GM18868 (cell line): Measurements from ENCODE around the gene ARHGEF3.

ENCODE experiments used
- ATAC-seq: cut with Tn5 transposase; IDR thresholded peaks from one replicate; pipeline ENCODE4 v1.9.1; 2021; ENCODE audit warnings: mild to moderate bottlenecking, moderate library complexity; ENCODE audit not compliant: unreplicated experiment

ARHGEF3 gene

DNA sequence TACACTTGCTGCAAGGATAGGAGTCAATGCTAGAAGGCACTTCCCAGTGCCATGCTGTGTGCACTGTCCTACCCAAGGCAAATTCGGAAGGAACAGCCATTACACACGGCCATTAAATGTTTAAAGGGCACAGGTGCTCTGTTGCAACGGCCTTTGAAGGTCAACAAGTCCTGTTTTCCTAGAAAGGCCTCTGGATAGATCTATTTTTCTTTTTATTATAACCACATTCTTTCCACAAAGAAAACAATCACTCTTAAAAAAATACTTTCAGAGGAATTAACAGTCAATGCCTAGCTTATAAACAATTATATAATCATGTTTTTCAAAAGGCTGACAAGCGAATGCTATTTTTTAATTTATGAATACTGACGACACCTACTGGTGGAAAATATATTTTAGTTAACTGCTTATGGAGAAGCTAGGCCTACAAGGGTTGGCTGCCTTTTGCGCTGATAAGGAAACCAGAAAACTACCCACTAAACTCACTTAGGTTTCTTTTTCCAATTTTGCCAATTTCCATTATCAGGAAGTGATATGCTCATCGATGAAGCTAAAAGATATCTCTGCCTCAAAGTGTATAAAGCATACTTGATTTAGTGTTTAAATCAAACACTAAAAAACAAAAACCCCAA is 2.4 kb downstream of the ARHGEF3 start:
- no peak for ATAC-seq

GRCh38 chr3:56796996-56797395 is 4.8 kb downstream of the ARHGEF3 start:
- ATAC-seq: no peak

DNA sequence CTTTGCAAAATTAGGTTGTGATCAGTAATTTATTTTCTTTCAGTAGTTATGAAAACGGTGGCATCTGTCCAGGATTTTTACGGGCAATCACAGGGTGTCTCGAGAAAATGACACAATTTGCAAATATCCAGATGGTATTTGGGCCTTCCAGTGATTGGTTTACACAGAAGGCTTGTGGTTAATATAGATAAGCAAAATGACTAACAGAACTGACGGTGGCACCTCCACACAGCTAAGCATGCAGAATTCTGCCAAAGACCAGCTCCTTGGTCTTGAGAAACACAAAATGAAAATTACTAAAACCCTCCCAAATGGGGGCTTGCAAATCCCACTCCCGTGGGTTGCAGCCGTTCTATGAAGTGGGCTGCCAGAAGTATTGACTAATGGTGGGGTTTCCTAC is 5.5 kb downstream of the ARHGEF3 start:
- no peak for ATAC-seq

DNA sequence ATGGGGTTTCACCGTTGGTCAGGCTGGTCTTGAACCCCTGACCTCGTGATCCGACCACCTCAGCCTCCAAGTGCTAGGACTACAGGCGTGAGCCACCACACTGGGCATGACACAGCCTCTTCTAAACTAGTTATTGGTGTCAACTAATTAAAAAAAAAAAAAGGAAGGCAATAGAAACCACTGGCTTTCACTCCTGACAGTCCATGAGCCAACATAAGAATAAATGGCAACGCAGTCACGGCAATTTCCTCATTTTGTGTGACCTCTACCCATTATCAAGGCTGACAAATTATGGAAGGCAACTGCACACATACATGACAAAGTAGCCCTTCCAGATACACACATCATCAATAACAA is 5.9 kb downstream of the ARHGEF3 start:
- ATAC-seq: no peak

GRCh38 chr3:56795097-56795828 is 6.5 kb downstream of the ARHGEF3 start:
- no peak for ATAC-seq

DNA sequence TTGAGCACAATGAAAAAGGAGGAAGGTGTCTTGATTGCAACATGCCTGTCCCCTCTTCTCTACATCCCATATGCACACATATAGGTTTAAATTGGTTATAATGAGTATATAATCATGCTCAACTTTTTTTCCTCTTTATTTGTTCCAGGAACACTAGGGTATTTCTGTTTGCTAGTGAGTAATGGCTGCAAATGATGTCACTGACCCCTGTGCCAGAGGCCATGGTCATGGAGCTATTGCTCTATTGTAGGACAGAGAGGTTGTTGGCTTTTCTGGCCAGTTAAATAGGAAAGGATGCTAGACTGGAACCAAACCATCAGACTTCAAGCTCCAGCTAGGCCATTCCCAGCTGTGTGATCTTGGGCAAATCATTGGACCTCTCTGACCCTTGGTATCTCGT is 9.6 kb downstream of the ARHGEF3 start:
- ATAC-seq: no peak

GRCh38 chr3:56790016-56790821 is 11.5 kb downstream of the ARHGEF3 start:
- ATAC-seq: no peak

DNA sequence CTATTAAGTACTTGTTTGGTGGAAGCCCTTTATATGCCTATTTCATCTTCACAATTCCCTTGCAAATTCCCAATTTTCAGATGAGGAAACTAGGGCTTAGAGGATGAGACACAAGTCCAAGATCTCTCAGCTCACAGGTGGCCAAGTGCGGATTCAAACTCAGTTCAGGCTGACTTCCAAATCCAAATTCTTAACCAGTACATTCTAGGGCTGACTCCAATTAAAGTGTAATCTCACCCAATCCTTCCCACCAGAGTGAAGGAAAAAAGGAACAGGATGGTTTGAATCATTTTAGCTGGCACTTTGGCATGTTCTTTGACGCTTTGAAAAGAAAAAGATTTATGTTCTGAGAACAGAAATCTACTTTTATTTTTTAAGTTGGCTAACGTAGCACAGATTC is 12.7 kb downstream of the ARHGEF3 start:
- ATAC-seq: no peak

DNA sequence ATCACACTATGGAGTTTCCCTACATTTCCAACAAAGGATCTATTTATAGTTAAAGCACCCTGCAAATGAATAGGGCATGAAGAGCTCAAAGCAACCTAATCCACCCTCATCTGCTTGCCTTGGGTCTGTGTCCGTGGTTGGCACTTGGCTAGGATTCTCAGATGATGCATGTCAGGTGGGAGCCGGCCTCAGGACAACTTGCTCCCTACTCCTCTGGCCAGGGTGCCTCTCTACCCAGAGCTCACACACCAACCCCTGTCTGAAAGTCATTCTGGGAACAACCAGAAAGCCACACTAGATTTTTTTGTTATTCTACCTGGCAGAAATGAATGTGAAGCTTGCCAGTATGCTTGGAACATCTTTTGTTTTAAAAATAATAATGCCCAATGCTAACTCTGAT is 13.2 kb downstream of the ARHGEF3 start:
- no peak for ATAC-seq

DNA sequence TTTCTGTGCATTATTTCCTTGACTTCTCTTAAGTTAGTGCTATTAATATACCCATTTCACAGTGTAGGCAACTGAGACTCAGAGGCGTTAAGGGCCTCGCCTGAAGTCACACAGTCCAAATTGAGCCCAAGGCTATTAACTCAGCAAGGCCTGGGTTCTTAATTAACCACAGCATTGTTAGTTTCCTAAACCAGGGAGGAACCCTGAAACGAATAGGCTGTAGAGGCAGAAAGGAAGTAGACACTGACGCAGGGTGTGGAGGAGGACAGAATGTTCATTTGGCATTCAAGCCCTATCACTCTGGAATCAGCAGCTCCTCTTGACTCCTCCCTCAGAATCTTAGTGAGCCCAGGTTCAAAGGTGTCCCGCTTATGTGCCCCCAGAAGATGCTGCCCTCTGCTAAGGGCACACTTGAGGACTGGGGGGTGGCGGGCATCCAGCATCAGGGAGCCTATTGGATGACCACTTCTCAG is 13.9 kb downstream of the ARHGEF3 start:
- no peak for ATAC-seq

GRCh38 chr3:56787258-56787775 is 14.4 kb downstream of the ARHGEF3 start:
- no peak for ATAC-seq

DNA sequence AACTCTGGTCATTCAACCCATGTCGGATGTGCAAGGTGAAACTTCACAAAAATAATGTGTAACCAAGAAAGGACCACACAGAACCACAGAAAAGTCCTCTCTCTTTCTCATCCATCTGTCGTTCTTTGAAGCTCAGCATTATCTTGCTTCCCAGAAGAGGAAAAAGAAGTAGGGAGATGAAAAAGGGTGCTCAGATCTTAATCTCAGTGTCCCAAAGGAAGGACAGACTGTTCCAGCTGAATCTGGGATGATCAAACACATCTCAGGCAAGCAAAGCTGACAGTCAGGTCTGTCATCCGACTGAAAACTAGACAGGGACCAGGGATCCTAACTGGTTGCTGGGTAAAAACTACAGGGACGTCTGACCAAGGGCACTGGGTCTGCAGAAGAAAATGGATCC is 16.2 kb downstream of the ARHGEF3 start:
- ATAC-seq: no peak

GRCh38 chr3:56784448-56785001 is 17.2 kb downstream of the ARHGEF3 start:
- no peak for ATAC-seq

DNA sequence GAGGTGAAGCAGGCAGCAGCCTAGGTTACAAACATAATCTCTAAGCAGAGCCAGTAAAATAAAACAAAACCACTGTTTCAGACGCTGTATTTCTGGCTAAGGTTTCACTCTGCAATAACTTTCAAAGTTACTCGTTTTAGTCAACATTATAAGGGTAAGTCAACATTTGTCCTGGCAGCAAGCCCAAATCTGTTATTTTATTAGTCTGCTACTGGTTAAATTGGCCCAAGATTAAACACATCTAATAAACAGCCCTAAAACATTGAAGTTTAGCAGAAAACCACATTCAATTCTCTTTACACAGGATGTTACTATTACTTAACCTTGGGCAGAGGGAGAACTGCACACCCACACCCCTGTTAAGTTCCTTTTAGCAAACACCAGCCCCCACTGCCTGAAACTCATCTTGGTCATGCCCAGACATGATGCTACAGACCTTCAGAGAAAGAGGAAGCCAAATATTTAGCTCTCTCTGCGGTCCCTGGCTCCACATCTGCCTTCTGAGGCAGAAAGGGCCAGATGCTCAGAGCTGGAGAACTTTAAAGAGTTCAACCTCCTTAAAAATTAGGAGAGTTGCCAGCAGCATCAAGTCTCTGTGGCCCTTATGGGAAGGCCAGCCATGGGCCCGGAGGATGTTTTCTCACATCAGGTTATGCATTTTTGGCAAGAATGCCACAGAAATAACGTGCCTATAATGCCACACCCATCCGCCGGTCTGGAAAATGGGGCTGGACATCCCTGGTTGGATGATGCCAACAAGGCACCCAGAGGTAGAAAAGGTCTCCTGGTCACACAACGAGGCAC is 17.9 kb downstream of the ARHGEF3 start:
- peak; percentile 97 for ATAC-seq

GRCh38 chr3:56782906-56783305 is 18.8 kb downstream of the ARHGEF3 start:
- no peak for ATAC-seq

- no peak for ATAC-seq
These were observed 19.5 kb downstream of the ARHGEF3 start for GRCh38 chr3:56782215-56782614.

DNA sequence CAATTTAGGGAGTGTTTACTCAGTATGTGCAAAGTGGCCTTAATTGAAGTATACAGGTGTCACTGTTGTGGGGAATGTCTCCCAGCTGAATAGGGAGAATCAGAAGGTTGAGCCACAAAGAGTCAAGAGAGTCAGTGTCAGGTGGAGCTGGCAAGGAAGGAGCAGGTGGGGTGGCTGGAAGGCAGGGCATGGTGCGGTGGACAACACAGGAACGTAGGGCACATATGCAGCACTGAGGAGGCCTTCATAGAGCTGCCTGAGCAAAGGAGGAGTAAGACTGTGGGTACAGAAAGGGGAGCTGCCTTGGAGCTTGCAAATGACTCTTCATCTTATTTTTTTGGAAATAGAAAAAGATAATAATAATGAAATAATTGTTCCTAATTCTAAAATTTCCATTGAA is 20.0 kb downstream of the ARHGEF3 start:
- ATAC-seq: no peak

- ATAC-seq: no peak
These were observed 20.8 kb downstream of the ARHGEF3 start for GRCh38 chr3:56780936-56781335.

GRCh38 chr3:56778893-56779292 is 22.9 kb downstream of the ARHGEF3 start:
- ATAC-seq: no peak

- ATAC-seq: no peak
These were observed 25.2 kb downstream of the ARHGEF3 start for GRCh38 chr3:56776556-56776950.
